ENCODE measurements around the gene CABP7.
A peak's percentile ranks its signal among the peaks of the same experiment; 100 is the strongest.

The CABP7 gene

GRCh38 chr22:29701155-29701999, 18.4 kb upstream of the CABP7 start:
- no peaks in the 10 kb centered on the region for H3K27me3 ChIP-seq (ENCODE audit: insufficient read depth, poor library complexity, severe bottlenecking)
- no peak for DNase-seq (ENCODE audit: low spot score)
- no peaks in the 10 kb centered on the region for H3K4me1 ChIP-seq (ENCODE audit: insufficient read depth, poor library complexity, severe bottlenecking)

GRCh38 chr22:29702000-29702930, 17.5 kb upstream of the CABP7 start:
- DNase-seq (ENCODE audit: low spot score) (no peak), ATAC-seq (ENCODE audit: low read depth) (peak; percentile 42)
- H3K4me3 ChIP-seq (ENCODE audit: severe bottlenecking), result no peak overlapping the region
- H3K36me3 ChIP-seq (ENCODE audit: low read depth), result no peaks in the 10 kb centered on the region
- H3K27me3 ChIP-seq (ENCODE audit: insufficient read depth, poor library complexity, severe bottlenecking), result no peaks in the 10 kb centered on the region
- H3K4me1 ChIP-seq (ENCODE audit: insufficient read depth, poor library complexity, severe bottlenecking), result no peaks in the 10 kb centered on the region
- H3K9me3 ChIP-seq (ENCODE audit: severe bottlenecking), result no peaks in the 10 kb centered on the region
- H3K27ac ChIP-seq (ENCODE audit: poor library complexity, severe bottlenecking), result no peak overlapping the region
- no peak for TF ChIP-seq CTCF (IDR thresholded peaks at IDR 0.05; ENCODE audit: poor library complexity, severe bottlenecking)

More at GRCh38 chr22:29701155-29701999, 18.4 kb upstream of the CABP7 start:
- Histone ChIP-seq H3K9me3 (ENCODE audit: severe bottlenecking) (no peaks in the 10 kb centered on the region), H3K4me3 (ENCODE audit: severe bottlenecking) (no peak overlapping the region), H3K27ac (ENCODE audit: poor library complexity, severe bottlenecking) (no peak overlapping the region), H3K36me3 (ENCODE audit: low read depth) (no peaks in the 10 kb centered on the region)
- TF ChIP-seq CTCF (IDR thresholded peaks at IDR 0.05; ENCODE audit: poor library complexity, severe bottlenecking), result peak; percentile 40
- peak; percentile 62 for ATAC-seq (ENCODE audit: low read depth)

- Histone ChIP-seq H3K4me3 (ENCODE audit: severe bottlenecking) (no peak overlapping the region), H3K27ac (ENCODE audit: poor library complexity, severe bottlenecking) (no peak overlapping the region), H3K9me3 (ENCODE audit: severe bottlenecking) (no peaks in the 10 kb centered on the region), H3K36me3 (ENCODE audit: low read depth) (no peaks in the 10 kb centered on the region), H3K27me3 (ENCODE audit: insufficient read depth, poor library complexity, severe bottlenecking) (no peaks in the 10 kb centered on the region), H3K4me1 (ENCODE audit: insufficient read depth, poor library complexity, severe bottlenecking) (no peaks in the 10 kb centered on the region)
- ATAC-seq (ENCODE audit: low read depth) (no peak), DNase-seq (ENCODE audit: low spot score) (no peak)
- no peak for TF ChIP-seq CTCF (IDR thresholded peaks at IDR 0.05; ENCODE audit: poor library complexity, severe bottlenecking)
These were observed 16.8 kb upstream of the CABP7 start for GRCh38 chr22:29702931-29703501.

GRCh38 chr22:29703569-29704195, 16.1 kb upstream of the CABP7 start:
- H3K27ac ChIP-seq (ENCODE audit: poor library complexity, severe bottlenecking), result no peak overlapping the region
- H3K9me3 ChIP-seq (ENCODE audit: severe bottlenecking), result no peaks in the 10 kb centered on the region
- ATAC-seq (ENCODE audit: low read depth), result no peak
- H3K36me3 ChIP-seq (ENCODE audit: low read depth), result no peaks in the 10 kb centered on the region
- H3K4me1 ChIP-seq (ENCODE audit: insufficient read depth, poor library complexity, severe bottlenecking), result no peaks in the 10 kb centered on the region
- no peaks in the 10 kb centered on the region for H3K27me3 ChIP-seq (ENCODE audit: insufficient read depth, poor library complexity, severe bottlenecking)
- no peak overlapping the region for H3K4me3 ChIP-seq (ENCODE audit: severe bottlenecking)
- no peak for TF ChIP-seq CTCF (IDR thresholded peaks at IDR 0.05; ENCODE audit: poor library complexity, severe bottlenecking)
- DNase-seq (ENCODE audit: low spot score), result no peak
